MM.1S (cell line): ENCODE results near the gene RIC8A.

Source experiments
- DNase-seq: peaks from one replicate; pipeline ENCODE4 v3.0.0-alpha.2; 2015
- H2AFZ ChIP-seq: fragments of 300-600 bp; sonication (generic); 2 replicates; pipeline ENCODE4 v1.6.0; 2016; ENCODE audit warnings: antibody characterized with exemption, low read length
- H3F3A ChIP-seq: fragments of 300-600 bp; sonication (generic); 2 replicates; pipeline ENCODE4 v1.6.1; 2016; ENCODE audit warnings: mild to moderate bottlenecking, antibody characterized with exemption, low read length, moderate library complexity, mixed read lengths; ENCODE audit not compliant: insufficient read depth
- H3K27ac ChIP-seq: fragments of 300-600 bp; sonication (generic); 2 replicates; pipeline ENCODE4 v1.5.1; 2016; ENCODE audit warnings: mild to moderate bottlenecking, low read length
- H3K27me3 ChIP-seq: fragments of 300-600 bp; sonication (generic); replicated peaks from 2 replicates; pipeline ENCODE4 v1.6.0; 2016; ENCODE audit warnings: low read length; ENCODE audit not compliant: insufficient read depth
- H3K36me3 ChIP-seq: fragments of 300-600 bp; sonication (generic); replicated peaks from 2 replicates; pipeline ENCODE4 v1.6.1; 2016; ENCODE audit warnings: mild to moderate bottlenecking, low read length, mixed read lengths; ENCODE audit not compliant: insufficient read depth
- H3K4me1 ChIP-seq: fragments of 300-600 bp; sonication (generic); 2 replicates; pipeline ENCODE4 v1.6.1; 2016; ENCODE audit warnings: low read length, mixed read lengths
- H3K4me2 ChIP-seq: fragments of 300-600 bp; sonication (generic); 2 replicates; pipeline ENCODE4 v1.6.0; 2016; ENCODE audit warnings: low read depth, low read length
- H3K4me3 ChIP-seq: fragments of 300-600 bp; sonication (generic); 2 replicates; pipeline ENCODE4 v1.5.1; 2016; ENCODE audit warnings: low read length, mixed read lengths
- H3K79me2 ChIP-seq: fragments of 300-600 bp; sonication (generic); 2 replicates; pipeline ENCODE4 v1.6.1; 2016; ENCODE audit warnings: mixed run types, low read length, mixed read lengths
- H3K9ac ChIP-seq: fragments of 300-600 bp; sonication (generic); 2 replicates; pipeline ENCODE4 v1.6.1; 2016; ENCODE audit warnings: low read length, mixed read lengths
- H3K9me2 ChIP-seq: fragments of 300-600 bp; sonication (generic); replicated peaks from 2 replicates; pipeline ENCODE4 v1.6.1; 2016; ENCODE audit warnings: mild to moderate bottlenecking, low read length, mixed read lengths; ENCODE audit not compliant: insufficient read depth
- H3K9me3 ChIP-seq: fragments of 300-600 bp; sonication (generic); replicated peaks from 2 replicates; pipeline ENCODE4 v1.6.1; 2016; ENCODE audit warnings: mild to moderate bottlenecking, low read length, mixed read lengths; ENCODE audit not compliant: insufficient read depth
- H4K20me1 ChIP-seq: fragments of 300-600 bp; sonication (generic); 2 replicates; pipeline ENCODE4 v1.6.1; 2016; ENCODE audit warnings: mild to moderate bottlenecking, low read length, moderate library complexity, mixed read lengths; ENCODE audit not compliant: insufficient read depth
- CTCF ChIP-seq: fragments of 300-600 bp; sonication (generic); IDR thresholded peaks from 2 replicates; pipeline ENCODE4 v1.5.1; 2016; ENCODE audit warnings: antibody characterized with exemption, low read length, mixed read lengths
- EZH2 ChIP-seq: fragments of 300-600 bp; sonication (generic); optimal IDR thresholded peaks from 2 replicates; pipeline ENCODE3; 2017; ENCODE audit warnings: low read depth, mild to moderate bottlenecking, antibody characterized with exemption, low read length, mixed read lengths
- EZH2phosphoT487 ChIP-seq: fragments of 300-600 bp; sonication (generic); IDR thresholded peaks from 2 replicates; pipeline ENCODE4 v1.6.1; 2018; ENCODE audit warnings: antibody characterized with exemption, low read length

RIC8A gene

GRCh38 chr11:211295-211694 is 3.8 kb downstream of the RIC8A start:
- Histone ChIP-seq H3K9me2 (no peaks in the 10 kb centered on the region), H2AFZ (no peak overlapping the region), H3K4me2 (no peak overlapping the region), H3K36me3 (peaks cover 19% of the 10 kb centered on the region; the same call in 1 of the 2 replicates), H4K20me1 (no peaks in the 10 kb centered on the region), H3K27me3 (no peaks in the 10 kb centered on the region), H3K4me3 (no peak overlapping the region), H3F3A (peaks cover 13% of the 10 kb centered on the region), H3K27ac (no peak overlapping the region), H3K79me2 (peaks cover 43% of the 10 kb centered on the region), H3K9ac (no peak overlapping the region), H3K4me1 (peaks cover 11% of the 10 kb centered on the region), H3K9me3 (no peaks in the 10 kb centered on the region)
- DNase-seq = no peak
- TF ChIP-seq EZH2 = no peak
- TF ChIP-seq CTCF = no peak
- TF ChIP-seq EZH2phosphoT487 = no peak

DNA sequence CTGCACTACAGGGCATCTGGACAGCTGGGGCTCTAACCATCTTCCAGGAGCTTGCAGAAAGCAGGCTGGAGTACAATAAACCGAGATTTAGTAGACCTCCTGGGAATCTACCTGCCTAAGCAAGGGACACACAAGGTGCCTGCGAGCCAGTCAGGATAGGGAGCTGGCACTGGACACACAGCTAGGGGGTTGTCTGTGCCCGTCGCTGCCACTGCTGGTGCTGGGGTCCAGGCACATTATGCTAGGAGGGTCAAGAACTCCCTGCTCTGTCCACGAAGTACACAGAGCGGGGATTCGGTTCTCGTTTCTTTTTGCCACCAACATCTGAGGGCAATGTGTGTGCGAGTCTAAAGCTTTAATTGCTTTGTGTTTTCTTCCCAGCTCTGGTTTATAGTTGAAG is 4.2 kb downstream of the RIC8A start:
- H3K4me1 ChIP-seq = peaks cover 10% of the 10 kb centered on the region
- no peak overlapping the region for H3K4me2 ChIP-seq
- H3K4me3 ChIP-seq = no peak overlapping the region
- H3K9ac ChIP-seq = no peak overlapping the region
- peaks cover 19% of the 10 kb centered on the region; the same call in 1 of the 2 replicates for H3K36me3 ChIP-seq
- TF ChIP-seq CTCF (no peak), EZH2 (no peak), EZH2phosphoT487 (no peak)
- H3K27ac ChIP-seq = no peak overlapping the region
- no peaks in the 10 kb centered on the region for H4K20me1 ChIP-seq
- peaks cover 13% of the 10 kb centered on the region for H3F3A ChIP-seq
- no peak overlapping the region for H2AFZ ChIP-seq
- H3K27me3 ChIP-seq = no peaks in the 10 kb centered on the region
- H3K9me3 ChIP-seq = no peaks in the 10 kb centered on the region
- no peak for DNase-seq
- no peaks in the 10 kb centered on the region for H3K9me2 ChIP-seq
- H3K79me2 ChIP-seq = peaks cover 39% of the 10 kb centered on the region

- peaks cover 13% of the 10 kb centered on the region for H3F3A ChIP-seq
- no peak overlapping the region for H3K4me2 ChIP-seq
- H4K20me1 ChIP-seq = no peaks in the 10 kb centered on the region
- H3K27ac ChIP-seq = no peak overlapping the region
- no peak for TF ChIP-seq EZH2phosphoT487
- no peak for TF ChIP-seq CTCF
- no peak for TF ChIP-seq EZH2
- no peak overlapping the region for H3K9ac ChIP-seq
- H3K79me2 ChIP-seq = peaks cover 34% of the 10 kb centered on the region
- peaks cover 10% of the 10 kb centered on the region for H3K4me1 ChIP-seq
- H3K9me2 ChIP-seq = no peaks in the 10 kb centered on the region
- H3K36me3 ChIP-seq = peaks cover 19% of the 10 kb centered on the region; the same call in 1 of the 2 replicates
- H3K9me3 ChIP-seq = no peaks in the 10 kb centered on the region
- H3K27me3 ChIP-seq = no peaks in the 10 kb centered on the region
- H2AFZ ChIP-seq = no peak overlapping the region
- no peak for DNase-seq
- no peak overlapping the region for H3K4me3 ChIP-seq
Observed at GRCh38 chr11:212150-213100, 4.9 kb downstream of the RIC8A start.
